PC-9 (cell line): Measurements from ENCODE around the gene TAF6. TPM values are rescaled to one million over a fixed set of nuclear protein-coding genes. Genes with fewer than 3 reads are reported as not detected.

ENCODE experiments used
- BruUV-seq: library from RNA; stranded (reverse); fragments of 400-500 nt; replicated peaks from 2 replicates; lab custom pipeline; 2021; lab: Mats Ljungman, UMichigan
- CTCF ChIA-PET: fragments of 300-600 bp; sonication (Branson Sonifier 250); formaldehyde crosslinking; loops from one replicate; lab custom pipeline; 2022; ENCODE audit warnings: antibody characterized with exemption; lab: Charles Lee
- POLR2A ChIA-PET: fragments of 300-600 bp; sonication (Branson Sonifier 250); formaldehyde crosslinking; loops from one replicate; lab custom pipeline; 2022; ENCODE audit warnings: antibody characterized with exemption; ENCODE audit not compliant: unreplicated experiment; lab: Charles Lee
- DNase-seq, 2 experiments: peaks; one replicate each; pipeline versions ENCODE4 v3.0.0 to v3.0.0-alpha.2; 2015 to 2022; ENCODE audit warnings: mixed read lengths in 1 of 2
- H2AFZ ChIP-seq: fragments of 200-600 bp; sonication (generic); 2 replicates; pipeline ENCODE4 v1.8.1; 2017; ENCODE audit warnings: antibody characterized with exemption
- H3F3A ChIP-seq: fragments of 200-600 bp; sonication (generic); 2 replicates; pipeline ENCODE4 v1.8.1; 2017; ENCODE audit warnings: antibody characterized with exemption, mild to moderate bottlenecking, low read depth; ENCODE audit not compliant: insufficient read depth
- H3K27ac ChIP-seq: fragments of 200-600 bp; sonication (generic); 2 replicates; pipeline ENCODE4 v1.6.1; 2016; ENCODE audit warnings: mixed run types
- H3K27me3 ChIP-seq: fragments of 200-600 bp; sonication (generic); 2 replicates; pipeline ENCODE4 v1.6.1; 2016; ENCODE audit warnings: low read depth, mixed run types; ENCODE audit not compliant: insufficient read depth
- H3K36me3 ChIP-seq: fragments of 200-600 bp; sonication (generic); 2 replicates; pipeline ENCODE4 v1.6.1; 2016; ENCODE audit warnings: low read depth, mixed run types
- H3K4me1 ChIP-seq: fragments of 200-600 bp; sonication (generic); replicated peaks from 2 replicates; pipeline ENCODE4 v1.6.1; 2016; ENCODE audit warnings: mixed run types; ENCODE audit not compliant: insufficient read depth
- H3K4me2 ChIP-seq: fragments of 200-600 bp; sonication (generic); 2 replicates; pipeline ENCODE4 v1.6.1; 2017; ENCODE audit warnings: mixed run types
- H3K4me3 ChIP-seq: fragments of 200-600 bp; sonication (generic); 2 replicates; pipeline ENCODE4 v1.6.1; 2016; ENCODE audit warnings: mixed run types
- H3K79me2 ChIP-seq: fragments of 200-600 bp; sonication (generic); 2 replicates; pipeline ENCODE4 v1.6.1; 2017; ENCODE audit warnings: low read depth, mixed run types
- H3K9me2 ChIP-seq: fragments of 200-600 bp; sonication (generic); 2 replicates; pipeline ENCODE4 v1.8.1; 2017; ENCODE audit warnings: mild to moderate bottlenecking; ENCODE audit not compliant: insufficient read depth
- H3K9me3 ChIP-seq: fragments of 200-600 bp; sonication (generic); 2 replicates; pipeline ENCODE4 v1.8.1; 2016; ENCODE audit warnings: low read depth; ENCODE audit not compliant: insufficient read depth
- H4K20me1 ChIP-seq: fragments of 200-600 bp; sonication (generic); 2 replicates; pipeline ENCODE4 v1.8.1; 2017; ENCODE audit not compliant: insufficient read depth
- CTCF ChIP-seq: fragments of 200-600 bp; sonication (generic); conservative IDR thresholded peaks from 2 replicates; pipeline ENCODE4 v1.6.1; 2017; ENCODE audit warnings: mixed run types, antibody characterized with exemption, mild to moderate bottlenecking, moderate library complexity
- EZH2 ChIP-seq: fragments of 200-600 bp; sonication (generic); IDR thresholded peaks from 2 replicates; pipeline ENCODE4 v1.8.0; 2017; ENCODE audit warnings: antibody characterized with exemption, low read depth
- intact Hi-C: fragments of 100-400 bp; cut with micrococcal nuclease; formaldehyde crosslinking; loops from one replicate; pipeline ENCODE4 v1.10.0; 2022; ENCODE audit not compliant: unreplicated experiment
- total RNA-seq: library from RNA; stranded (reverse); gene quantifications from 2 replicates; pipeline ENCODE4 v1.2.3, GENCODE V29; 2021

TAF6 gene
- total RNA-seq, 1 experiment from 2014 or later = 91.4 TPM

GRCh38 chr7:100163871-100164270 lies 44.7 kb upstream of the TAF6 start:
- Histone ChIP-seq H4K20me1 (no peaks in the 10 kb centered on the region), H3F3A (peaks cover 22% of the 10 kb centered on the region), H3K4me2 (peak overlapping the region; percentile 59; the same call in 1 of the 2 replicates), H3K27ac (no peak overlapping the region), H3K9me2 (no peaks in the 10 kb centered on the region), H3K79me2 (no peaks in the 10 kb centered on the region), H3K27me3 (peaks cover 24% of the 10 kb centered on the region; the same call in 1 of the 2 replicates), H3K36me3 (no peaks in the 10 kb centered on the region), H3K4me3 (no peak overlapping the region), H3K4me1 (peaks cover 15% of the 10 kb centered on the region), H3K9me3 (no peaks in the 10 kb centered on the region), H2AFZ (no peak overlapping the region)
- ChIA-PET POLR2A (no interaction called here), CTCF (no interaction called here)
- intact Hi-C loops = no loop called here
- BruUV-seq = no TSS peak
- TF ChIP-seq CTCF = no peak
- DNase-seq = no peak

- Histone ChIP-seq H3K4me2 (peak overlapping the region; percentile 59), H3F3A (peaks cover 23% of the 10 kb centered on the region), H3K27ac (no peak overlapping the region), H4K20me1 (no peaks in the 10 kb centered on the region), H3K79me2 (0 out of 2 replicates have a peak, but pooled peaks cover 1% of the 10 kb centered on the region), H3K4me3 (no peak overlapping the region), H3K4me1 (peaks cover 15% of the 10 kb centered on the region), H3K36me3 (no peaks in the 10 kb centered on the region), H3K9me3 (no peaks in the 10 kb centered on the region), H3K9me2 (no peaks in the 10 kb centered on the region), H2AFZ (no peak overlapping the region), H3K27me3 (peaks cover 18% of the 10 kb centered on the region; the same call in 1 of the 2 replicates)
- ChIA-PET POLR2A (interaction anchor here (0.6 kb wide), 2 partner anchors 16 to 63 kb away, joined by 3 to 14 read pairs; no protein-coding TSS in a partner anchor), CTCF (interaction anchor here (0.6 to 0.7 kb wide), 3 partner anchors 500 to 1494 kb away, joined by 6 to 13 read pairs (median 9); no protein-coding TSS in a partner anchor)
- intact Hi-C loops = no loop called here
- no peak for TF ChIP-seq EZH2
- TF ChIP-seq CTCF = no peak
- DNase-seq = peak; percentile 69 to 78
- no TSS peak for BruUV-seq
These were observed 43.9 kb upstream of the TAF6 start for GRCh38 chr7:100163006-100163531.

- Histone ChIP-seq H3K79me2 (peaks cover 22% of the 10 kb centered on the region), H3K4me3 (no peak overlapping the region), H3K27me3 (no peaks in the 10 kb centered on the region), H4K20me1 (peaks cover 9% of the 10 kb centered on the region), H3K36me3 (peaks cover 4% of the 10 kb centered on the region; the same call in 1 of the 2 replicates), H3F3A (peaks cover 51% of the 10 kb centered on the region), H3K4me2 (no peak overlapping the region), H3K4me1 (peaks cover 33% of the 10 kb centered on the region), H3K9me2 (no peaks in the 10 kb centered on the region), H2AFZ (no peak overlapping the region), H3K9me3 (no peaks in the 10 kb centered on the region), H3K27ac (no peak overlapping the region)
- intact Hi-C loops = no loop called here
- CTCF ChIA-PET = no interaction called here
- no peak for DNase-seq
- POLR2A ChIA-PET = no interaction called here
- BruUV-seq = no TSS peak
- no peak for TF ChIP-seq EZH2
- no peak for TF ChIP-seq CTCF
These were observed 40.9 kb upstream of the TAF6 start for GRCh38 chr7:100160067-100160466.
